Measurements from ENCODE around the gene RREB1. TPM values are rescaled to one million over a fixed set of nuclear protein-coding genes. Genes with fewer than 3 reads are reported as not detected.

The RREB1 gene
- total and polyA plus RNA-seq, 2 of the 4 experiments (the other 2 are of a cell fraction), result 8.4 to 14.5 TPM

- Histone ChIP-seq H4K91ac (ENCODE audit: insufficient read depth, low read depth, low read length) (no peak overlapping the region), H2AFZ (replicated peaks; ENCODE audit: low read length, poor library complexity) (no peak overlapping the region), H2AK9ac (replicated peaks; ENCODE audit: low read depth, low read length, poor library complexity) (no peak overlapping the region), H3K27me3 (ENCODE audit: control insufficient read depth, insufficient read depth, low read length) (no peaks in the 10 kb centered on the region), H3K4me1 (ENCODE audit: control insufficient read depth, insufficient read depth, low read length) (peaks cover 4% of the 10 kb centered on the region; the same call in 1 of the 2 replicates), H3K18ac (ENCODE audit: low read depth, low read length) (no peak overlapping the region), H2AK5ac (ENCODE audit: low read depth, low read length) (no peak overlapping the region), H2BK20ac (ENCODE audit: low read depth, low read length) (no peak overlapping the region), H3K27ac (ENCODE audit: insufficient read depth, low read length) (no peak overlapping the region), H4K8ac (ENCODE audit: low read depth in 2 of 2, low read length in 2 of 2) (no peak overlapping the region), H3K23ac (ENCODE audit: low read depth, low read length) (no peak overlapping the region), H3K79me1 (ENCODE audit: low read depth in 1 of 2, low read length in 2 of 2) (peaks cover 52 to 76% of the 10 kb centered on the region in 2 experiments), H3K9ac (ENCODE audit: low read depth, low read length) (no peak overlapping the region), H3K36me3 (ENCODE audit: control insufficient read depth, insufficient read depth, low read length) (peaks cover 31% of the 10 kb centered on the region), H3K4me3 (ENCODE audit: insufficient read depth, low read depth, low read length) (no peak overlapping the region), H3K9me3 (ENCODE audit: control insufficient read depth, insufficient read depth, low read length) (no peaks in the 10 kb centered on the region), H3K9me1 (ENCODE audit: insufficient read depth, low read length) (peaks cover 37% of the 10 kb centered on the region), H2BK15ac (ENCODE audit: low read depth, low read length) (no peak overlapping the region), H3K4ac (ENCODE audit: low read depth, low read length) (no peak overlapping the region), H2BK5ac (ENCODE audit: low read depth, low read length, poor library complexity, severe bottlenecking) (no peak overlapping the region), H3K14ac (replicated peaks; ENCODE audit: low read depth, low read length) (no peak overlapping the region), H4K20me1 (ENCODE audit: insufficient read depth, low read length) (peaks cover 16% of the 10 kb centered on the region; the same call in 1 of the 2 replicates), H2BK120ac (ENCODE audit: low read depth, low read length) (no peak overlapping the region), H3K56ac (ENCODE audit: extremely low read depth, insufficient read depth, low read length) (no peak overlapping the region), H3K4me2 (ENCODE audit: low read depth, low read length) (no peak overlapping the region), H4K5ac (ENCODE audit: low read depth, low read length) (no peak overlapping the region)
- intact Hi-C loops (cut with micrococcal nuclease), result no loop called here
- CTCF ChIA-PET, result no interaction called here
- BruUV-seq (replicated peaks), result no TSS peak
- no peak for TF ChIP-seq CTCF (conservative IDR thresholded peaks at IDR 0.05; ENCODE audit: low read depth, low read length)
- TF ChIP-seq BHLHE40 (IDR thresholded peaks at IDR 0.05; ENCODE audit: low read depth, low read length), result no peak
- TF ChIP-seq MAFK (IDR thresholded peaks at IDR 0.05; ENCODE audit: low read depth, low read length), result no peak
- no peak for DNase-seq
- POLR2A ChIA-PET (ENCODE audit: unreplicated experiment), result no interaction called here
- no peak for ATAC-seq (ENCODE audit: low read depth)
- dilution Hi-C loops (cut with HindIII; ENCODE audit: low sequenced_read_pairs, unreplicated experiment), result no loop called here
- in situ Hi-C loops (cut with MboI; ENCODE audit: low sequenced_read_pairs), result no loop called here
- 100% methylated on average over 2 of the region's 16 CpGs; no CpG with 5 or more reads in 1 of the 2 experiments for WGBS, 2 experiments (ENCODE audit: extremely low coverage in 2 of 2, insufficient read length in 1 of 2)
Measured at GRCh38 chr6:7201732-7202541, 94.2 kb downstream of the RREB1 start.
